ENCODE data around the gene IPCEF1. TPM values are rescaled to one million over a fixed set of nuclear protein-coding genes. Genes with fewer than 3 reads are reported as not detected.

IPCEF1 gene
- polyA plus RNA-seq, 2 donors, result 0.35 to 0.65 TPM

DNA sequence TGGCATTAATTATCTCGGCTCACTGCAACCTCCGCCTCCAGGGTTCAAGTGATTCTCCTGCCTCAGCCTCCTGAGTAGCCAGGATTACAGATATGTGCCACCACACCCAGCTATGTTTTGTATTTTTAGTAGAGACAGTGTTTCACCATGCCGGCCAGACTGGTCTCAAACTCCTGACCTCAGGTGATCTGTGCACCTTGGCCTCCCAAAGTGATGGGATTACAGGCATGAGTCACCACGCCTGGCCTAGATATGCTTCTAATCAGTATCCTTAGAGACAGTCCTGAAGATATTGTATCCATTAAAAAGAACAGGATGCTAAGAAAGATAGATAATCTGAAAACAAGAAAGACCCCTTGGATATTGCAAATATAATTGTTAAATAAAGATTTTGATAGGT lies 3.1 kb upstream of the IPCEF1 start:
- no peak overlapping the region for H3K27ac ChIP-seq (ENCODE audit: low read depth in 2 of 2, low read length in 1 of 2)
- H3K36me3 ChIP-seq (ENCODE audit: control insufficient read depth in 2 of 2, insufficient read depth in 2 of 2, low read length in 1 of 2), result no peaks in the 10 kb centered on the region
- H3K4me1 ChIP-seq (ENCODE audit: control insufficient read depth in 2 of 2, insufficient read depth in 2 of 2, low read length in 1 of 2), result no peaks in the 10 kb centered on the region
- peaks cover 0 to 2% of the 10 kb centered on the region in 2 donors for H3K9me3 ChIP-seq (ENCODE audit: control insufficient read depth in 2 of 2, insufficient read depth in 1 of 2, low read depth in 1 of 2, low read length in 1 of 2)
- no peak overlapping the region for H3K4me3 ChIP-seq (ENCODE audit: low read depth in 1 of 2, low read length in 2 of 2)
- 62 to 67% methylated on average over 4 of the region's 4 CpGs for WGBS, 2 donors
- H3K27me3 ChIP-seq (ENCODE audit: control insufficient read depth in 1 of 2, insufficient read depth in 2 of 2, low read length in 2 of 2), result no peaks in the 10 kb centered on the region

DNA sequence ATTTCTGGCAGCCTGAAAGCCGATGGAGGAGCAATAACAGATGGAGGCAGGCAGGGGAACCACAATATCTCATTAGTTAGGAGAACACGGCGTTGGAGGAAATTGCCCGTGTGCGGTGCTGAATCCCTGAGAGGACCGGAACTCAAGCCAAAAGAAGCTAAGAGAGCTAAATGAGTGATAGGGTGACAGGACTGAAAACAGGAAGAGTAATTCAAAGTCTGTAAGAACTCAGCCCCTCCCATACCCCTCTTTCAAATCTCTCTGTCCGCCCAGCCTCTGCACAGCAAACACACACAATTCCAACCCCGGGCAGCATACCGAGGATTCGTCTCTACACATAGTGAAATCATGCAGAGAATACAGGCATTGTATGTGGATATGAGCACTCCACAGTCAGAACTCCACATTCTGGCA lies 2.6 kb upstream of the IPCEF1 start:
- Histone ChIP-seq H3K9me3 (ENCODE audit: control insufficient read depth in 2 of 2, insufficient read depth in 1 of 2, low read depth in 1 of 2, low read length in 1 of 2) (peaks cover 0 to 2% of the 10 kb centered on the region in 2 donors), H3K4me1 (ENCODE audit: control insufficient read depth in 2 of 2, insufficient read depth in 2 of 2, low read length in 1 of 2) (no peaks in the 10 kb centered on the region), H3K36me3 (ENCODE audit: control insufficient read depth in 2 of 2, insufficient read depth in 2 of 2, low read length in 1 of 2) (no peaks in the 10 kb centered on the region), H3K4me3 (ENCODE audit: low read depth in 1 of 2, low read length in 2 of 2) (no peak overlapping the region), H3K27ac (ENCODE audit: low read depth in 2 of 2, low read length in 1 of 2) (no peak overlapping the region), H3K27me3 (ENCODE audit: control insufficient read depth in 1 of 2, insufficient read depth in 2 of 2, low read length in 2 of 2) (no peaks in the 10 kb centered on the region)
- WGBS, 2 donors, result 41 to 48% methylated on average over 10 of the region's 10 CpGs

DNA sequence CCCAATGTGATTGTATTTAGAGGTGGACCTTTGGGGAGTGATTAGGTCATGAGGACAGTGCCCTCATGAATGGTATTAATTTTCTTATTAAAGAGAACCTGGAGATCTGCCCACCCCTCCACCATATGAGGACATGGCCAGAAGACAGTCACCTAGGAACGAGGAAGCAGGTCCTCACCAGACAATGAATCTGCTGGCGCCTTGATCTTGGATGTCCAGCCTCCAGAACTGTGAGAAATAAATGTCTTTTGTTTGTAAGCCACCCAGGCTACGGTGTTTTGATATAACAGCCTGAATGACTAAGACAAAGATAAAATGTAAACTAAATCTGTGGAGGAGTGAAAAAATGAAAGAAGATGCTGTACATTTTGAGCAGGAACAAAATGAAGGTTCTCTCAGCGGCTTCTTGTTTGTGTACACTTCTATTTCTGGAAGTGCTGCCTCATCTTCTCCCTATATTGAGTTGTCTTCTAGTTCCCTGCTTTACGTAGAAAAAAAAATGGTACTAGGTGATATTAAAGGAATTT lies 1.5 kb upstream of the IPCEF1 start:
- H3K36me3 ChIP-seq (ENCODE audit: control insufficient read depth in 2 of 2, insufficient read depth in 2 of 2, low read length in 1 of 2), result no peaks in the 10 kb centered on the region
- H3K27ac ChIP-seq (ENCODE audit: low read depth in 2 of 2, low read length in 1 of 2), result no peak overlapping the region
- no peak overlapping the region for H3K4me3 ChIP-seq (ENCODE audit: low read depth in 1 of 2, low read length in 2 of 2)
- 85 to 86% methylated on average over 5 of the region's 5 CpGs for WGBS, 2 donors
- no peaks in the 10 kb centered on the region for H3K27me3 ChIP-seq (ENCODE audit: control insufficient read depth in 1 of 2, insufficient read depth in 2 of 2, low read length in 2 of 2)
- peaks cover 0 to 2% of the 10 kb centered on the region in 2 donors for H3K9me3 ChIP-seq (ENCODE audit: control insufficient read depth in 2 of 2, insufficient read depth in 1 of 2, low read depth in 1 of 2, low read length in 1 of 2)
- H3K4me1 ChIP-seq (ENCODE audit: control insufficient read depth in 2 of 2, insufficient read depth in 2 of 2, low read length in 1 of 2), result no peaks in the 10 kb centered on the region

DNA sequence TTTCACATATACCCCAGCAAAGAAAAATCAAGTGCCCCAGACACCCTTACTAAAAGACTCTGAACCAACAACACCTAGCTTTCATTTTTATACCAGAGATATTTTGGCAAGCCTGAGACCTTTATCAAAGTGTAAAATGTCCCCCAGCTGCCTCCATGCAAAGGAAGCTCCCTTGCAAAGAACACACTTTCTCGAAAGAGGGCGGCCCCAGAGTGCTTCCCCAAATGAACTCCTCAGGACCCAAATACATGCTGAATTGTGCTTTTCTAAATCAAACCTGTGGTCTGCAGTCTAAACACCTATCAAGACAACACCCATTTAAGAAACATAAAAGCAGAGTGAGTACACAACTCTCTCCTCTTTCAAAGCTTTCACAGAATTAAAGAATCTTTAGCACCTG lies 490 bp downstream of the IPCEF1 start:
- Histone ChIP-seq H3K36me3 (ENCODE audit: control insufficient read depth in 2 of 2, insufficient read depth in 2 of 2, low read length in 1 of 2) (no peaks in the 10 kb centered on the region), H3K27me3 (ENCODE audit: control insufficient read depth in 1 of 2, insufficient read depth in 2 of 2, low read length in 2 of 2) (no peaks in the 10 kb centered on the region), H3K4me1 (ENCODE audit: control insufficient read depth in 2 of 2, insufficient read depth in 2 of 2, low read length in 1 of 2) (no peaks in the 10 kb centered on the region), H3K4me3 (ENCODE audit: low read depth in 1 of 2, low read length in 2 of 2) (no peak overlapping the region), H3K27ac (ENCODE audit: low read depth in 2 of 2, low read length in 1 of 2) (no peak overlapping the region), H3K9me3 (ENCODE audit: control insufficient read depth in 2 of 2, insufficient read depth in 1 of 2, low read depth in 1 of 2, low read length in 1 of 2) (peaks cover 0 to 2% of the 10 kb centered on the region in 2 donors)
- 85 to 87% methylated on average over 2 of the region's 2 CpGs for WGBS, 2 donors

DNA sequence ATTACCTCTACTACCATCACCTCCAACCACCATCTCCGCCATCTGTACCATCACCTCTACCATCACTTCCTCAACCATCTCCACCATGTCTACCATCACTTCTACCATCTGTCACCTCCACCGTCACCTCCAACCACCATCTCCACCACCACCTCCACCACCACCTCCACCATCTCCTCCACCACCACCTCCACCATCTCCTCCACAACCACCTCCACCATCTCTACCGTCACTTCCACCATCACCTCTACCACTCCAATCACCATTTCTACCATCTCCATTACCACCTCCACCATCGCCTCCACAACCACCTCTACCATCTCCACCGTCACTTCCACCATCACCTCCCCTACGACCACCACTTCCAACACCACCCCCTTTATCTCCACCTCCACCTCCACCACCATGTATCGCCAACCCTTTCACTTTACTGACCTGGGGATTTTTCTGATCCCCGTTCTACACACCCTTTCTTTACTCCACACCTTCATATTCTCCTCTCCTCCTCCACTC lies 2.3 kb downstream of the IPCEF1 start:
- Histone ChIP-seq H3K4me1 (ENCODE audit: control insufficient read depth in 2 of 2, insufficient read depth in 2 of 2, low read length in 1 of 2) (no peaks in the 10 kb centered on the region), H3K36me3 (ENCODE audit: control insufficient read depth in 2 of 2, insufficient read depth in 2 of 2, low read length in 1 of 2) (no peaks in the 10 kb centered on the region), H3K27ac (ENCODE audit: low read depth in 2 of 2, low read length in 1 of 2) (no peak overlapping the region), H3K9me3 (ENCODE audit: control insufficient read depth in 2 of 2, insufficient read depth in 1 of 2, low read depth in 1 of 2, low read length in 1 of 2) (no peaks in the 10 kb centered on the region), H3K4me3 (ENCODE audit: low read depth in 1 of 2, low read length in 2 of 2) (no peak overlapping the region), H3K27me3 (ENCODE audit: control insufficient read depth in 1 of 2, insufficient read depth in 2 of 2, low read length in 2 of 2) (no peaks in the 10 kb centered on the region)
- WGBS, 2 donors, result 88 to 92% methylated on average over 8 of the region's 8 CpGs

DNA sequence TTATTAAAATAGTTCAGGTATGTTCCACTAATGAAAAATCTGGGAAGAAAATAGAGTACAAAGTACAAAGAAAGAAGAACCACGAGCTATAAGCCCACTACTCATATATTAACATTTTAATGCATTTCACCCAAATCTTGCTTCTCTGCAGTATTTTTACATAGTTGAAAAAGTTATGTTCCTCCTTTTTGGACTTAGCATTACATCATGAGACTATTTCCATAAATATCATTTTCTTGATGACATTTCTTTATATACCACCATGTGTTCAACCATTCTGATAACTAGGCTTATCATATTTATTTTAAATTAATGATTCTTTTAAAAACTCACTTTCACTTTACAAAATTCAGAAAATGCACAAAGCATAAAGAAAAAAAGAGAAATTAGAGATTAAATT lies 3.0 kb downstream of the IPCEF1 start:
- WGBS, 2 donors, result 76 to 80% methylated on average over 1 of the region's 1 CpG
- H3K4me1 ChIP-seq (ENCODE audit: control insufficient read depth in 2 of 2, insufficient read depth in 2 of 2, low read length in 1 of 2), result no peaks in the 10 kb centered on the region
- no peak overlapping the region for H3K27ac ChIP-seq (ENCODE audit: low read depth in 2 of 2, low read length in 1 of 2)

DNA sequence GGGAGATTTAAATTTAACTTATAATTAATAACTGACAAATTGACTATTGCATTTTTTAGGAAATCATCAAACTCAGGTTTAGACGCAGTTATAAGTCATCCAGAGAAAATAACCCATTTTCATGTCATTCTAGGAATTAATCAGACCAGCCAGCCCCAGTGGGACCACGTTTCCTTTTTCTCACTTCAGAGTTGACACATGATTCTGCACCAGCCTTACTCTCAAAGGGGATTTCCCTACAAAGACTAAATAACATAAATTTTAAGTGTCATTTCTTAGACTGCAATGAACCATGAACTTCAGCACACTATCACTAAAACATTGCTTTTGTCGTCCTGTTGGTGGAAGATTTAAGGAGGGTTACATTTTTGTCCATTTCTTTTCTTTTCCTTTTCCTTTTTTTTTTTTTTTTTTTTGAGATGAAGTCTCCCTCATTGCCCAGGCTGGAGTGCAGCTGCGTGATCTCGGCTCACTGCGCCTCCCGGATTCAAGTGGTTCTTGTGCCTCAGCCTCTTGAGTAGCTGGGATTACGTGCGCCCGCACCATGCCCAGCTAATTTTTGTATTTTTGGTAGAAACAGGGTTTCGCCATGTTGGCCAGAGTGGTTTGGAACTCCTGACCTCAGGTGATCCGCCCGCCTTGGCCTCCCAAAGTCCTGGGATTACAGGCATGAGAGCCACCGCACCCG lies 3.6 kb downstream of the IPCEF1 start:
- Histone ChIP-seq H3K27ac (ENCODE audit: low read depth in 2 of 2, low read length in 1 of 2) (no peak overlapping the region), H3K27me3 (ENCODE audit: control insufficient read depth in 1 of 2, insufficient read depth in 2 of 2, low read length in 2 of 2) (no peaks in the 10 kb centered on the region), H3K9me3 (ENCODE audit: control insufficient read depth in 2 of 2, insufficient read depth in 1 of 2, low read depth in 1 of 2, low read length in 1 of 2) (no peaks in the 10 kb centered on the region), H3K4me1 (ENCODE audit: control insufficient read depth in 2 of 2, insufficient read depth in 2 of 2, low read length in 1 of 2) (no peaks in the 10 kb centered on the region), H3K4me3 (ENCODE audit: low read depth in 1 of 2, low read length in 2 of 2) (no peak overlapping the region), H3K36me3 (ENCODE audit: control insufficient read depth in 2 of 2, insufficient read depth in 2 of 2, low read length in 1 of 2) (no peaks in the 10 kb centered on the region)
- whole genome bisulfite sequencing, 2 donors, result 84 to 89% methylated on average over 15 of the region's 15 CpGs

More for the DNA sequence above, 3.0 kb downstream of the IPCEF1 start:
- Histone ChIP-seq H3K9me3 (ENCODE audit: control insufficient read depth in 2 of 2, insufficient read depth in 1 of 2, low read depth in 1 of 2, low read length in 1 of 2) (no peaks in the 10 kb centered on the region), H3K4me3 (ENCODE audit: low read depth in 1 of 2, low read length in 2 of 2) (no peak overlapping the region), H3K36me3 (ENCODE audit: control insufficient read depth in 2 of 2, insufficient read depth in 2 of 2, low read length in 1 of 2) (no peaks in the 10 kb centered on the region), H3K27me3 (ENCODE audit: control insufficient read depth in 1 of 2, insufficient read depth in 2 of 2, low read length in 2 of 2) (no peaks in the 10 kb centered on the region)

DNA sequence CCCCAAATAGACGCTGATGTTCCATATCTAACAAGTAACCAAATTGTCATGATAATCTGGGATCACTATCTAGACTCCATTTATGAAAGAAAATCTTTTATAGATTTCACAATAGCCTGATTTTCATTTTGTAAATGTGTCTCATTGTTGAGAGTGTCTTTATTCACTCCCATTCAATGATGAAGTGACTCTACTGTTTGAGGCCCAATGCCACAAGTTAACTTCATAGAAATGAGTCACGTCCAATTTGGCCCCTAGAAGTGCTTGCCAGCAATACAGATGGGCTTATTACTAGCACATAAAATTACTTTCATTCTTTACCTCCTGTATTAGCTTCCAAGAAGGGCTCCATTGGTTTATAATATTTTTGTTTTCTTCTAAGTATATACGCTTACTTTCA lies 6.3 kb downstream of the IPCEF1 start:
- H3K4me1 ChIP-seq (ENCODE audit: control insufficient read depth in 2 of 2, insufficient read depth in 2 of 2, low read length in 1 of 2), result no peaks in the 10 kb centered on the region
- H3K27ac ChIP-seq (ENCODE audit: low read depth in 2 of 2, low read length in 1 of 2), result no peak overlapping the region
- no peaks in the 10 kb centered on the region for H3K9me3 ChIP-seq (ENCODE audit: control insufficient read depth in 2 of 2, insufficient read depth in 1 of 2, low read depth in 1 of 2, low read length in 1 of 2)
- H3K36me3 ChIP-seq (ENCODE audit: control insufficient read depth in 2 of 2, insufficient read depth in 2 of 2, low read length in 1 of 2), result no peaks in the 10 kb centered on the region
- H3K4me3 ChIP-seq (ENCODE audit: low read depth in 1 of 2, low read length in 2 of 2), result no peak overlapping the region
- no peaks in the 10 kb centered on the region for H3K27me3 ChIP-seq (ENCODE audit: control insufficient read depth in 1 of 2, insufficient read depth in 2 of 2, low read length in 2 of 2)
- WGBS, 2 donors, result 87 to 89% methylated on average over 3 of the region's 3 CpGs

DNA sequence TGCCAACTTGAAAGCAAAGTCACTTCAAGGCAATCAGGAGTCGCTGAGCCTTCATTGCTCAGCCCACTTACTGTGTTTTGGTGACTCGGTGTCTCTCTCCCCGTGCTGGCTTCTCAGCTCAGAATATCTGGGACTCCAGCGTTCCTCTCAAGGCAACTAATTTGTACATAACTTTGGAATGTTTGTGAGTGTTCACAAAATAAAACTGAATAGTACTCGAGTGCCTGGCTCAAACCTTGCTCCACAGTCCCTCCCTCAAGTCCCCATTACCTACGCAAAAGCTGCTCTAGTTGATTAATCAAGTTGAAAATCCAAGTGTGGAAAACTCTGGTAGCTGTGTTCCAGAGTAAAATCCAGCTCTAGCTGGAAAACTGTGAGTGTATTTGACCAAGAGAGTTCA lies 8.6 kb downstream of the IPCEF1 start:
- Histone ChIP-seq H3K9me3 (ENCODE audit: control insufficient read depth in 2 of 2, insufficient read depth in 1 of 2, low read depth in 1 of 2, low read length in 1 of 2) (no peaks in the 10 kb centered on the region), H3K27ac (ENCODE audit: low read depth in 2 of 2, low read length in 1 of 2) (no peak overlapping the region), H3K4me3 (ENCODE audit: low read depth in 1 of 2, low read length in 2 of 2) (no peak overlapping the region), H3K36me3 (ENCODE audit: control insufficient read depth in 2 of 2, insufficient read depth in 2 of 2, low read length in 1 of 2) (no peaks in the 10 kb centered on the region), H3K27me3 (ENCODE audit: control insufficient read depth in 1 of 2, insufficient read depth in 2 of 2, low read length in 2 of 2) (no peaks in the 10 kb centered on the region), H3K4me1 (ENCODE audit: control insufficient read depth in 2 of 2, insufficient read depth in 2 of 2, low read length in 1 of 2) (no peaks in the 10 kb centered on the region)
- 88 to 94% methylated on average over 6 of the region's 6 CpGs for WGBS, 2 donors

DNA sequence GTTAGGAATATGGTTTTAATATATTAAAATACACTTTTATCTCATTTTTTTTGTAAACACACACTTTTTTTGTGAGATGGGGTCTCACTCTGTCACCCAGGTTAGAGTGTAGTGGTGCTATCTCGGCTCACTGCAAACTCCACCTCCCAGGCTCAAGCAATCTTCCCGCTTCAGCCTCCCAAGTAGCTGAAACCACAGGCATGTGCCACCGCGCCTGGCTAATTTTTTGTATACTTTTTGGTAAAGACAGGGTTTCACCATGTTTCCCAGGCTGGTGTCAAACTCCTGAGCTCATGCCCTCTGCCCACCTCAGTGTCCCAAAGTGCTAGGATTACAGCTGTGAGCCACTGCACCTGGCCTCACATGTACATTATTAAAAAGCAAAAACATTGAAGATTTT lies 10.8 kb downstream of the IPCEF1 start:
- H3K36me3 ChIP-seq (ENCODE audit: control insufficient read depth in 2 of 2, insufficient read depth in 2 of 2, low read length in 1 of 2), result no peaks in the 10 kb centered on the region
- 92 to 94% methylated on average over 4 of the region's 4 CpGs for WGBS, 2 donors

More for the DNA sequence above, 10.8 kb downstream of the IPCEF1 start:
- peaks cover 0 to 2% of the 10 kb centered on the region in 2 donors for H3K4me1 ChIP-seq (ENCODE audit: control insufficient read depth in 2 of 2, insufficient read depth in 2 of 2, low read length in 1 of 2)
- H3K4me3 ChIP-seq (ENCODE audit: low read depth in 1 of 2, low read length in 2 of 2), result no peak overlapping the region
- no peak overlapping the region for H3K27ac ChIP-seq (ENCODE audit: low read depth in 2 of 2, low read length in 1 of 2)
- no peaks in the 10 kb centered on the region for H3K27me3 ChIP-seq (ENCODE audit: control insufficient read depth in 1 of 2, insufficient read depth in 2 of 2, low read length in 2 of 2)
- H3K9me3 ChIP-seq (ENCODE audit: control insufficient read depth in 2 of 2, insufficient read depth in 1 of 2, low read depth in 1 of 2, low read length in 1 of 2), result no peaks in the 10 kb centered on the region

All from esophagus (tissue), 2 donors.